Cardiac muscle cell (in vitro differentiated cells and primary cell): Measurements from ENCODE around the gene AXIN1. TPM values are rescaled to one million over a fixed set of nuclear protein-coding genes. Genes with fewer than 3 reads are reported as not detected.

Experiments used
- DNase-seq, 2 donors: peaks; one replicate each; pipeline versions ENCODE4 v3.0.0 to v3.0.0-alpha.2; 2010 to 2017; ENCODE audit warnings: low read depth in 1 of 2, low spot score in 1 of 2
- H3K27ac ChIP-seq: fragments of 200-600 bp; sonication (generic); 2 replicates; pipeline ENCODE4 v1.5.1; 2016
- H3K27me3 ChIP-seq: fragments of 200-600 bp; sonication (generic); 2 replicates; pipeline ENCODE4 v1.6.0; 2016; ENCODE audit warnings: control low read depth
- H3K36me3 ChIP-seq: fragments of 200-600 bp; sonication (generic); 2 replicates; pipeline ENCODE4 v1.5.1; 2016; ENCODE audit warnings: control low read depth
- H3K4me1 ChIP-seq: fragments of 200-600 bp; sonication (generic); 2 replicates; pipeline ENCODE4 v1.8.1; 2017; ENCODE audit warnings: low read depth, mild to moderate bottlenecking, mixed run types
- H3K4me3 ChIP-seq: fragments of 200-600 bp; sonication (generic); 2 replicates; pipeline ENCODE4 v1.5.1; 2016; ENCODE audit warnings: mild to moderate bottlenecking
- H3K9me3 ChIP-seq: fragments of 200-600 bp; sonication (generic); 2 replicates; pipeline ENCODE4 v1.5.1; 2017; ENCODE audit warnings: low read depth, mild to moderate bottlenecking, control low read depth
- CTCF ChIP-seq: IDR thresholded peaks from 2 replicates; pipeline ENCODE4 v1.5.1; 2012; ENCODE audit warnings: low read depth, mild to moderate bottlenecking, low read length
- polyA plus RNA-seq: library from polyadenylated mRNA; unstranded; fragments of >200 nt; fragmentation: Nextera tagmentation; extraction: Ambion mirVana; gene quantifications from 2 replicates; pipeline ENCODE4 v1.2.1, GENCODE V29; 2016
- total RNA-seq: library from RNA; depleted of rRNA; stranded (reverse); fragments of >200 nt; gene quantifications from 2 replicates; pipeline ENCODE4 v1.2.3, GENCODE V29; 2016

AXIN1 gene
- total and polyA plus RNA-seq, 2 experiments from 2014 or later = 16.5 to 49.7 TPM

GRCh38 chr16:265002-265529, 87.5 kb downstream of the AXIN1 start:
- Histone ChIP-seq H3K4me1 (no peaks in the 10 kb centered on the region), H3K4me3 (no peak overlapping the region), H3K9me3 (no peaks in the 10 kb centered on the region), H3K27ac (no peak overlapping the region), H3K27me3 (no peaks in the 10 kb centered on the region), H3K36me3 (peaks cover 25% of the 10 kb centered on the region)
- no peak for TF ChIP-seq CTCF
- no peak for DNase-seq

GRCh38 chr16:264440-264951, 88.0 kb downstream of the AXIN1 start:
- Histone ChIP-seq H3K27me3 (no peaks in the 10 kb centered on the region), H3K4me3 (no peak overlapping the region), H3K9me3 (no peaks in the 10 kb centered on the region), H3K27ac (no peak overlapping the region), H3K4me1 (no peaks in the 10 kb centered on the region), H3K36me3 (peaks cover 29% of the 10 kb centered on the region)
- no peak for TF ChIP-seq CTCF
- no peak for DNase-seq

GRCh38 chr16:263944-264343, 88.6 kb downstream of the AXIN1 start:
- Histone ChIP-seq H3K4me3 (no peak overlapping the region), H3K36me3 (peaks cover 29% of the 10 kb centered on the region), H3K27me3 (no peaks in the 10 kb centered on the region), H3K9me3 (no peaks in the 10 kb centered on the region), H3K4me1 (no peaks in the 10 kb centered on the region), H3K27ac (no peak overlapping the region)
- no peak for TF ChIP-seq CTCF
- DNase-seq = no peak

GRCh38 chr16:263182-263774, 89.2 kb downstream of the AXIN1 start:
- no peak overlapping the region for H3K4me3 ChIP-seq
- no peaks in the 10 kb centered on the region for H3K27me3 ChIP-seq
- no peaks in the 10 kb centered on the region for H3K4me1 ChIP-seq
- no peak overlapping the region for H3K27ac ChIP-seq
- no peak for TF ChIP-seq CTCF
- no peak for DNase-seq
- peaks cover 29% of the 10 kb centered on the region for H3K36me3 ChIP-seq
- no peaks in the 10 kb centered on the region for H3K9me3 ChIP-seq

- Histone ChIP-seq H3K4me1 (no peaks in the 10 kb centered on the region), H3K9me3 (no peaks in the 10 kb centered on the region), H3K4me3 (no peak overlapping the region), H3K36me3 (peaks cover 29% of the 10 kb centered on the region), H3K27ac (no peak overlapping the region), H3K27me3 (no peaks in the 10 kb centered on the region)
- no peak for TF ChIP-seq CTCF
- DNase-seq = no peak
These were observed 90.3 kb downstream of the AXIN1 start for GRCh38 chr16:262121-262745.
